IMR-90 (cell line): ENCODE results near the gene AKT3. TPM values are rescaled to one million over a fixed set of nuclear protein-coding genes. Genes with fewer than 3 reads are reported as not detected.

Experiments
- ELK1 ChIP-seq: fragments of 150-350 bp; IDR thresholded peaks from 2 replicates; pipeline ENCODE4 v1.6.1; 2016; ENCODE audit warnings: low read depth, mild to moderate bottlenecking, low read length, moderate library complexity, borderline replicate concordance
- NFE2L2 ChIP-seq: fragments of 150-350 bp; IDR thresholded peaks from 2 replicates; pipeline ENCODE4 v1.6.1; 2016; ENCODE audit warnings: low read depth, mild to moderate bottlenecking, low read length
- RCOR1 ChIP-seq: IDR thresholded peaks from 2 replicates; pipeline ENCODE4 v1.6.1; 2012; ENCODE audit warnings: mild to moderate bottlenecking, low read length, improper control_type of control experiment; ENCODE audit not compliant: insufficient replicate concordance
- RFX5 ChIP-seq: IDR thresholded peaks from 2 replicates; pipeline ENCODE4 v1.8.0; 2012; ENCODE audit warnings: low read depth, mild to moderate bottlenecking, low read length, moderate library complexity
- polyA plus RNA-seq, 3 experiments: library from polyadenylated mRNA; depleted of rRNA; stranded (reverse); fragments of >200 nt; gene quantifications; 2 replicates each; pipeline ENCODE4 v1.2.3, GENCODE V29; 2012; ENCODE audit warnings: low replicate concordance in 1 of 3
- total RNA-seq: library from RNA; depleted of rRNA; stranded (reverse); fragments of >200 nt; gene quantifications from 2 replicates; pipeline ENCODE4 v1.2.3, GENCODE V29; 2012

Gene AKT3
- total and polyA plus RNA-seq, 2 of the 4 experiments (the other 2 are of a cell fraction) = 15.2 to 19.4 TPM

GRCh38 chr1:243727503-243728203, 122.4 kb downstream of the AKT3 start (continued):
- TF ChIP-seq ELK1 (no peak), RFX5 (no peak), RCOR1 (no peak), NFE2L2 (no peak)
